Mesothelial cell of epicardium (in vitro differentiated cells): ENCODE data around the gene YOD1. TPM values are rescaled to one million over a fixed set of nuclear protein-coding genes. Genes with fewer than 3 reads are reported as not detected.

Experiments
- DNase-seq, 2 experiments: peaks; one replicate each; pipeline ENCODE4 v3.0.0; 2021; ENCODE audit warnings: low spot score in 2 of 2; ENCODE audit not compliant: unreplicated experiment in 2 of 2
- H3K27ac Mint-ChIP-seq: 2 replicates; pipeline ENCODE4 v1.8.0; 2021; ENCODE audit warnings: mixed read lengths
- H3K27me3 Mint-ChIP-seq: 2 replicates; pipeline ENCODE4 v1.8.0; 2021; ENCODE audit warnings: low read depth, mixed read lengths
- H3K36me3 Mint-ChIP-seq: 2 replicates; pipeline ENCODE4 v1.8.0; 2021; ENCODE audit warnings: mixed read lengths
- H3K4me1 Mint-ChIP-seq: 2 replicates; pipeline ENCODE4 v1.8.0; 2021; ENCODE audit warnings: mixed read lengths
- H3K4me3 Mint-ChIP-seq: 2 replicates; pipeline ENCODE4 v1.8.0; 2021; ENCODE audit warnings: mild to moderate bottlenecking, moderate library complexity, mixed read lengths
- H3K9me3 Mint-ChIP-seq: 2 replicates; pipeline ENCODE4 v1.8.0; 2021; ENCODE audit warnings: mixed read lengths
- CTCF ChIP-seq: fragments of 200-600 bp; sonication (generic); IDR thresholded peaks from one replicate; pipeline ENCODE4 v1.5.0; 2021; ENCODE audit warnings: antibody characterized with exemption; ENCODE audit not compliant: unreplicated experiment
- total RNA-seq: library from RNA; stranded (reverse); gene quantifications from 3 replicates; pipeline ENCODE4 v1.2.1, GENCODE V29; 2021

The YOD1 gene
- total RNA-seq, 1 donor from 2014 or later, result 10.3 TPM

- H3K4me1 Mint-ChIP-seq, result peaks cover 2% of the 10 kb centered on the region
- peaks cover 28% of the 10 kb centered on the region for H3K27me3 Mint-ChIP-seq
- DNase-seq, result no peak
- no peaks in the 10 kb centered on the region for H3K9me3 Mint-ChIP-seq
- H3K4me3 Mint-ChIP-seq, result no peak overlapping the region
- H3K36me3 Mint-ChIP-seq, result no peaks in the 10 kb centered on the region
- TF ChIP-seq CTCF, result no peak
- no peak overlapping the region for H3K27ac Mint-ChIP-seq
Measured at GRCh38 chr1:207019161-207019560, 31.8 kb downstream of the YOD1 start.

- no peak overlapping the region for H3K27ac Mint-ChIP-seq
- peaks cover 32% of the 10 kb centered on the region for H3K27me3 Mint-ChIP-seq
- H3K9me3 Mint-ChIP-seq, result no peaks in the 10 kb centered on the region
- H3K4me3 Mint-ChIP-seq, result no peak overlapping the region
- TF ChIP-seq CTCF, result no peak
- no peaks in the 10 kb centered on the region for H3K4me1 Mint-ChIP-seq
- H3K36me3 Mint-ChIP-seq, result no peaks in the 10 kb centered on the region
- no peak for DNase-seq
Measured at GRCh38 chr1:207018707-207019106, 32.3 kb downstream of the YOD1 start.

GRCh38 chr1:207017615-207018559 lies 33.1 kb downstream of the YOD1 start:
- Mint-ChIP-seq H3K4me3 (no peak overlapping the region), H3K4me1 (no peaks in the 10 kb centered on the region), H3K27ac (no peak overlapping the region), H3K27me3 (peaks cover 39% of the 10 kb centered on the region), H3K9me3 (no peaks in the 10 kb centered on the region), H3K36me3 (no peaks in the 10 kb centered on the region)
- no peak for TF ChIP-seq CTCF
- no peak for DNase-seq

GRCh38 chr1:207015791-207016190 lies 35.2 kb downstream of the YOD1 start:
- no peak for TF ChIP-seq CTCF
- Mint-ChIP-seq H3K27ac (no peak overlapping the region), H3K9me3 (no peaks in the 10 kb centered on the region), H3K4me3 (no peak overlapping the region), H3K4me1 (no peaks in the 10 kb centered on the region), H3K27me3 (peaks cover 56% of the 10 kb centered on the region), H3K36me3 (no peaks in the 10 kb centered on the region)
- DNase-seq, result no peak

- no peak for TF ChIP-seq CTCF
- Mint-ChIP-seq H3K36me3 (no peaks in the 10 kb centered on the region), H3K27ac (no peak overlapping the region), H3K4me1 (peaks cover 6% of the 10 kb centered on the region), H3K4me3 (no peak overlapping the region), H3K9me3 (no peaks in the 10 kb centered on the region), H3K27me3 (peaks cover 57% of the 10 kb centered on the region)
- no peak for DNase-seq
Measured at GRCh38 chr1:207014728-207015127, 36.3 kb downstream of the YOD1 start.
